Measurements from ENCODE around the gene LCORL. TPM values are rescaled to one million over a fixed set of nuclear protein-coding genes. Genes with fewer than 3 reads are reported as not detected.

The LCORL gene
- total and polyA plus RNA-seq, 2 donors (not counting 3 experiments of a cell fraction or from before 2014, with no cell fraction given), result 2.8 to 23.9 TPM

DNA sequence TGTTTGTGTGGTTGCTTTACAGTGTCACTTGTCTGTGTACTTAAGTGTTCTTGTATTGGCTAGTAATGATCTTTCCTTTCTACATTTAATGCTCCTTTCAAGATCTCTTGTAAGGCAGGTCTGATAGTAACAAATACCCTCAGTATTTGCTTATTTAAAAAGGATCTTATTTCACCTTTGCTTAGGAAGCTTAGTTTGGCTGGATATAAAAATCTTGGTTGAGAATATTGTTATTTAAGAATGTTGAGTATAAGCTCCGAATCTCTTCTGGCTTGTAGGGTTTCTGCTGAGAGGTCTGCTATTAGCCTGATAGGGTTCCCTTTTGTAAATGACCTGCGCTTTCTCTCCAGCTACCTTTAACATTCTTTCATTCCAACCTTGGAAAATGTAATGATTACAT, 35.7 kb downstream of the LCORL start:
- ChIA-PET POLR2A (no interaction called here), CTCF (no interaction called here)
- Histone ChIP-seq H3K4me3 (replicated peaks in 1 of 3; ENCODE audit: insufficient read depth in 1 of 3, low read depth in 1 of 3, low read length in 3 of 3) (no peak overlapping the region), H2AFZ (ENCODE audit: low read depth, low read length) (no peak overlapping the region), H3K9me1 (replicated peaks; ENCODE audit: control insufficient read depth, extremely low read depth, insufficient read depth, low read length) (no peaks in the 10 kb centered on the region), H3K9me3 (replicated peaks; ENCODE audit: control insufficient read depth, insufficient read depth, low read length) (no peaks in the 10 kb centered on the region), H3K27me3 (ENCODE audit: control insufficient read depth in 2 of 2, insufficient read depth in 2 of 2, low read length in 2 of 2) (no peaks in the 10 kb centered on the region), H3K4me2 (ENCODE audit: insufficient read depth, low read length) (no peak overlapping the region), H3K27ac (ENCODE audit: insufficient read depth, low read depth, low read length) (no peak overlapping the region), H3K4me1 (ENCODE audit: control insufficient read depth, extremely low read depth, insufficient read depth, low read length) (no peaks in the 10 kb centered on the region), H3K36me3 (ENCODE audit: control insufficient read depth in 2 of 2, extremely low read depth in 1 of 2, insufficient read depth in 2 of 2, low read length in 2 of 2) (no peaks in the 10 kb centered on the region), H3K79me2 (ENCODE audit: control insufficient read depth, insufficient read depth, low read length) (peaks cover 4% of the 10 kb centered on the region), H3K9ac (replicated peaks; ENCODE audit: extremely low read depth, insufficient read depth, low read length) (no peak overlapping the region), H4K20me1 (replicated peaks; ENCODE audit: control insufficient read depth, extremely low read depth, insufficient read depth, low read length) (peaks cover under 1% of the 10 kb centered on the region)
- no peak for TF ChIP-seq POLR2A (IDR thresholded peaks at IDR 0.05; ENCODE audit: low read depth, low read length)
- no peak for TF ChIP-seq FOS (IDR thresholded peaks at IDR 0.05; ENCODE audit: borderline replicate concordance, insufficient read depth, low read length)
- TF ChIP-seq JUN (IDR thresholded peaks at IDR 0.05; ENCODE audit: borderline replicate concordance, insufficient read depth, insufficient read length, low read depth), result no peak
- no peak for TF ChIP-seq GATA2 (IDR thresholded peaks at IDR 0.05; ENCODE audit: insufficient read depth, insufficient read length, low read depth, low read length)
- TF ChIP-seq, protein P1, sequence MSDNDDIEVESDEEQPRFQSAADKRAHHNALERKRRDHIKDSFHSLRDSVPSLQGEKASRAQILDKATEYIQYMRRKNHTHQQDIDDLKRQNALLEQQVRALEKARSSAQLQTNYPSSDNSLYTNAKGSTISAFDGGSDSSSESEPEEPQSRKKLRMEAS (IDR thresholded peaks at IDR 0.05; ENCODE audit: insufficient read depth, insufficient read length), result no peak
- intact Hi-C loops (cut with micrococcal nuclease), result no loop called here
- dilution Hi-C loops (cut with MboI; ENCODE audit: extremely low pct_ligation_motif_present, low sequenced_read_pairs), result no loop called here
- no peak for FAIRE-seq
- BruUV-seq (replicated peaks), result no TSS peak
- DNase-seq (ENCODE audit: low read depth, low spot score), result no peak

DNA sequence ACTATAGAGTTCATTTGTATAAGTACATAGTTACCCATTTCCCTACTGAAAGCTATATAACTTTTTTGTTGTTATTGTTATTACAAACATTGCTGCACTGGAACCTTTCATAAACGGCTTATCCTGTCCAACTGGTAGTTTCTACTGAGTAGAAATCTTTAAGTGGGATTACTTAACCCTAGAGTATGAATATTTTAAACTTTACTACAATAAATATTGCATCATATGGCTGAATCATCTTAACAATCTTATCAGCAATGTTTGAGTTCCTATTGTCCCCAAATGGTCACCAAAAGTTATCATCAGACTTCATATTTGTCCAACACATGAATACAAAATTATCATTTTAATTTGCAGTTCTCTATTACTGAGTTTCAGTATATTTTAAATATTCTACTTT, 40.5 kb downstream of the LCORL start:
- FAIRE-seq (no peak), DNase-seq (ENCODE audit: low read depth, low spot score) (no peak)
- no peaks in the 10 kb centered on the region for H3K27me3 ChIP-seq (ENCODE audit: control insufficient read depth in 2 of 2, insufficient read depth in 2 of 2, low read length in 2 of 2)
- no peak overlapping the region for H2AFZ ChIP-seq (ENCODE audit: low read depth, low read length)
- no peak overlapping the region for H3K9ac ChIP-seq (replicated peaks; ENCODE audit: extremely low read depth, insufficient read depth, low read length)
- intact Hi-C loops (cut with micrococcal nuclease), result no loop called here
- TF ChIP-seq FOS (IDR thresholded peaks at IDR 0.05; ENCODE audit: borderline replicate concordance, insufficient read depth, low read length) (no peak), EZH2 (IDR thresholded peaks at IDR 0.05; ENCODE audit: borderline replicate concordance, low read depth, low read length, severe bottlenecking) (no peak), GATA2 (IDR thresholded peaks at IDR 0.05; ENCODE audit: insufficient read depth, insufficient read length, low read depth, low read length) (no peak), POLR2AphosphoS5 (IDR thresholded peaks at IDR 0.05; ENCODE audit: insufficient read depth, low read depth, low read length) (no peak), MYC (IDR thresholded peaks at IDR 0.05; ENCODE audit: low read depth, low read length) (no peak)
- H3K79me2 ChIP-seq (ENCODE audit: control insufficient read depth, insufficient read depth, low read length), result peaks cover 12% of the 10 kb centered on the region
- H3K9me1 ChIP-seq (replicated peaks; ENCODE audit: control insufficient read depth, extremely low read depth, insufficient read depth, low read length), result no peaks in the 10 kb centered on the region
- no peaks in the 10 kb centered on the region for H3K4me1 ChIP-seq (ENCODE audit: control insufficient read depth, extremely low read depth, insufficient read depth, low read length)
- ChIA-PET CTCF (no interaction called here), POLR2A (no interaction called here)
- BruUV-seq (replicated peaks), result no TSS peak
- H3K4me2 ChIP-seq (ENCODE audit: insufficient read depth, low read length), result no peak overlapping the region
- H3K27ac ChIP-seq (ENCODE audit: insufficient read depth, low read depth, low read length), result no peak overlapping the region
- H3K36me3 ChIP-seq (ENCODE audit: control insufficient read depth in 2 of 2, extremely low read depth in 1 of 2, insufficient read depth in 2 of 2, low read length in 2 of 2), result no peaks in the 10 kb centered on the region
- peaks cover 4% of the 10 kb centered on the region for H4K20me1 ChIP-seq (replicated peaks; ENCODE audit: control insufficient read depth, extremely low read depth, insufficient read depth, low read length)
- dilution Hi-C loops (cut with MboI; ENCODE audit: extremely low pct_ligation_motif_present, low sequenced_read_pairs), result no loop called here
- H3K4me3 ChIP-seq (replicated peaks in 1 of 3; ENCODE audit: insufficient read depth in 1 of 3, low read depth in 1 of 3, low read length in 3 of 3), result no peak overlapping the region
- no peaks in the 10 kb centered on the region for H3K9me3 ChIP-seq (replicated peaks; ENCODE audit: control insufficient read depth, insufficient read depth, low read length)

Measured in endothelial cell of umbilical vein (primary cell).